OCI-LY3 (cell line): ENCODE measurements around the gene ZFP1.
"Not testable (repeated sequence)": the region's sequence is repeated elsewhere in the genome, so short reads cannot be mapped to it uniquely, and the experiment has no call there.

Experiments
- H2AFZ ChIP-seq: fragments of 200-600, 300-600 bp; shearing (Covaris generic); 2 replicates; pipeline ENCODE4 v1.6.0; 2014; ENCODE audit warnings: antibody characterized with exemption, low read depth, low read length
- H3K27ac ChIP-seq: fragments of 200-600, 300-600 bp; sonication (generic); 2 replicates; pipeline ENCODE4 v1.5.1; 2014; ENCODE audit warnings: mild to moderate bottlenecking, low read length, moderate library complexity, mixed read lengths
- H3K27me3 ChIP-seq: fragments of 200-600, 300-600 bp; sonication (generic); 2 replicates; pipeline ENCODE4 v1.6.1; 2014; ENCODE audit warnings: low read depth, low read length, mixed read lengths
- H3K36me3 ChIP-seq: fragments of 200-600, 300-600 bp; sonication (generic); replicated peaks from 2 replicates; pipeline ENCODE3; 2014; ENCODE audit warnings: low read depth, low read length, mixed read lengths
- H3K4me1 ChIP-seq: fragments of 300-600, 200-600 bp; sonication (generic); 2 replicates; pipeline ENCODE4 v1.6.1; 2014; ENCODE audit warnings: low read length, mixed read lengths
- H3K4me2 ChIP-seq: fragments of 200-600, 300-600 bp; sonication (generic); 2 replicates; pipeline ENCODE4 v1.6.1; 2014; ENCODE audit warnings: low read length, mixed read lengths
- H3K4me3 ChIP-seq: fragments of 300-600, 200-600 bp; sonication (generic); 2 replicates; pipeline ENCODE4 v1.5.1; 2014; ENCODE audit warnings: antibody characterized with exemption, mild to moderate bottlenecking, low read length, moderate library complexity
- H3K79me2 ChIP-seq: fragments of 300-600, 200-600 bp; shearing (Covaris generic); 2 replicates; pipeline ENCODE4 v1.6.1; 2014; ENCODE audit warnings: mild to moderate bottlenecking, low read length, mixed read lengths
- H3K9ac ChIP-seq: fragments of 300-600, 200-600 bp; shearing (Covaris generic); 2 replicates; pipeline ENCODE4 v1.6.0; 2014; ENCODE audit warnings: mild to moderate bottlenecking, low read length, moderate library complexity
- H3K9me3 ChIP-seq: fragments of 200-600, 300-600 bp; shearing (Covaris generic); 2 replicates; pipeline ENCODE4 v1.6.1; 2014; ENCODE audit warnings: low read length, mixed read lengths; ENCODE audit not compliant: insufficient read depth
- H4K20me1 ChIP-seq: fragments of 200-600, 300-600 bp; sonication (generic); 2 replicates; pipeline ENCODE4 v1.6.1; 2016; ENCODE audit warnings: low read length, mixed read lengths; ENCODE audit not compliant: insufficient read depth
- CTCF ChIP-seq: fragments of 200-600, 300-600 bp; sonication (generic); IDR thresholded peaks from 2 replicates; pipeline ENCODE4 v1.5.1; 2014; ENCODE audit warnings: antibody characterized with exemption, low read length, low read depth
- EZH2phosphoT487 ChIP-seq: fragments of 200-600 bp; shearing (Covaris generic); IDR thresholded peaks from 2 replicates; pipeline ENCODE4 v1.6.1; 2018; ENCODE audit warnings: antibody characterized with exemption, mixed run types, low read depth

The ZFP1 gene

GRCh38 chr16:75207831-75208230, 59.5 kb downstream of the ZFP1 start:
- Histone ChIP-seq H3K79me2 (no peaks in the 10 kb centered on the region), H3K4me3 (no peak overlapping the region), H3K4me1 (peaks cover 23% of the 10 kb centered on the region), H3K27ac (no peak overlapping the region), H2AFZ (no peak overlapping the region; the same call in 1 of the 2 replicates), H3K27me3 (peaks cover 12% of the 10 kb centered on the region; the same call in 1 of the 2 replicates), H3K4me2 (no peak overlapping the region), H3K36me3 (no peaks in the 10 kb centered on the region), H3K9ac (no peak overlapping the region), H3K9me3 (no peaks in the 10 kb centered on the region), H4K20me1 (no peaks in the 10 kb centered on the region)
- TF ChIP-seq EZH2phosphoT487 (no peak), CTCF (no peak)

GRCh38 chr16:75208242-75208825, 60.0 kb downstream of the ZFP1 start:
- H3K27ac ChIP-seq, result no peak overlapping the region
- no peaks in the 10 kb centered on the region for H4K20me1 ChIP-seq
- no peaks in the 10 kb centered on the region for H3K36me3 ChIP-seq
- H3K9me3 ChIP-seq, result no peaks in the 10 kb centered on the region
- no peak overlapping the region; the same call in 1 of the 2 replicates for H2AFZ ChIP-seq
- H3K9ac ChIP-seq, result no peak overlapping the region
- no peak overlapping the region for H3K4me3 ChIP-seq
- peaks cover 10% of the 10 kb centered on the region; the same call in 1 of the 2 replicates for H3K27me3 ChIP-seq
- no peaks in the 10 kb centered on the region for H3K79me2 ChIP-seq
- H3K4me1 ChIP-seq, result peaks cover 23% of the 10 kb centered on the region
- no peak overlapping the region for H3K4me2 ChIP-seq
- TF ChIP-seq CTCF (no peak), EZH2phosphoT487 (no peak)

GRCh38 chr16:75208861-75209505, 60.7 kb downstream of the ZFP1 start:
- no peak overlapping the region for H3K9ac ChIP-seq
- peaks cover 10% of the 10 kb centered on the region; the same call in 1 of the 2 replicates for H3K27me3 ChIP-seq
- H3K9me3 ChIP-seq, result no peaks in the 10 kb centered on the region
- H3K4me2 ChIP-seq, result no peak overlapping the region
- no peak overlapping the region for H2AFZ ChIP-seq
- no peak for TF ChIP-seq CTCF
- no peak for TF ChIP-seq EZH2phosphoT487
- H3K79me2 ChIP-seq, result no peaks in the 10 kb centered on the region
- H3K4me3 ChIP-seq, result no peak overlapping the region
- no peaks in the 10 kb centered on the region for H3K36me3 ChIP-seq
- peaks cover 23% of the 10 kb centered on the region for H3K4me1 ChIP-seq
- no peak overlapping the region for H3K27ac ChIP-seq
- no peaks in the 10 kb centered on the region for H4K20me1 ChIP-seq

- not testable (repeated sequence) for H3K4me2 ChIP-seq, H3K79me2 ChIP-seq, H3K36me3 ChIP-seq, H3K9ac ChIP-seq, H3K9me3 ChIP-seq, H3K4me3 ChIP-seq, H4K20me1 ChIP-seq, H2AFZ ChIP-seq, H3K27ac ChIP-seq
- H3K4me1 ChIP-seq, result peaks cover 23% of the 10 kb centered on the region
- H3K27me3 ChIP-seq, result peaks cover 10% of the 10 kb centered on the region; the same call in 1 of the 2 replicates
Observed at GRCh38 chr16:75209514-75209913, 61.2 kb downstream of the ZFP1 start.
